Measurements from ENCODE around the gene SOCS1.
"Not testable (repeated sequence)": the region's sequence is repeated elsewhere in the genome, so short reads cannot be mapped to it uniquely, and the experiment has no call there.

Gene SOCS1

GRCh38 chr16:11255737-11256660 is at the start of gene SOCS1:
TSS of gene SOCS1 (minus strand) at chr16:11256204. CDS start at chr16:11255478, 726 bp downstream.
- DNase-seq (ENCODE audit: low read depth in 2 of 2): peak; percentile 83 to 88

GRCh38 chr16:11303405-11304138 is 47.6 kb upstream of the SOCS1 start:
- no peak for DNase-seq (ENCODE audit: low read depth in 2 of 2)

- no peak for DNase-seq (ENCODE audit: low read depth in 2 of 2)
Observed at GRCh38 chr16:11302977-11303376, 47.0 kb upstream of the SOCS1 start.

- DNase-seq (ENCODE audit: low read depth in 2 of 2): no peak
Observed at GRCh38 chr16:11301645-11302501, 45.9 kb upstream of the SOCS1 start.

- no peak for DNase-seq (ENCODE audit: low read depth in 2 of 2)
Observed at GRCh38 chr16:11300560-11300892, 44.5 kb upstream of the SOCS1 start.

GRCh38 chr16:11299865-11300559 is 44.0 kb upstream of the SOCS1 start:
- no peak for DNase-seq (ENCODE audit: low read depth in 2 of 2)

- DNase-seq (ENCODE audit: low read depth in 2 of 2): not testable (repeated sequence)
Observed at GRCh38 chr16:11298950-11299547, 43.0 kb upstream of the SOCS1 start.

GRCh38 chr16:11298143-11298900 is 42.3 kb upstream of the SOCS1 start:
- DNase-seq (ENCODE audit: low read depth in 2 of 2): no peak

GRCh38 chr16:11297492-11298142 is 41.6 kb upstream of the SOCS1 start:
- DNase-seq (ENCODE audit: low read depth in 2 of 2): peak; percentile 62 to 63

- DNase-seq (ENCODE audit: low read depth in 2 of 2): no peak
Observed at GRCh38 chr16:11296706-11297491, 40.9 kb upstream of the SOCS1 start.

GRCh38 chr16:11296351-11296705 is 40.3 kb upstream of the SOCS1 start:
- no peak for DNase-seq (ENCODE audit: low read depth in 2 of 2)

GRCh38 chr16:11295672-11296071 is 39.7 kb upstream of the SOCS1 start:
- no peak for DNase-seq (ENCODE audit: low read depth in 2 of 2)

GRCh38 chr16:11292076-11292748 is 36.2 kb upstream of the SOCS1 start:
- DNase-seq (ENCODE audit: low read depth in 2 of 2): no peak

GRCh38 chr16:11291091-11291703 is 35.2 kb upstream of the SOCS1 start:
- DNase-seq (ENCODE audit: low read depth in 2 of 2): no peak

- DNase-seq (ENCODE audit: low read depth in 2 of 2): no peak
Observed at GRCh38 chr16:11290102-11290893, 34.3 kb upstream of the SOCS1 start.

GRCh38 chr16:11289696-11290095 is 33.7 kb upstream of the SOCS1 start:
- DNase-seq (ENCODE audit: low read depth in 2 of 2): not testable (repeated sequence)

- DNase-seq (ENCODE audit: low read depth in 2 of 2): no peak
Observed at GRCh38 chr16:11289202-11289601, 33.2 kb upstream of the SOCS1 start.

All from stimulated activated CD8-positive, alpha-beta memory T cell treated with anti-CD3 and anti-CD28 coated beads, Interleukin-15, amount 100 ng/mL, for 48 hours (primary cell).